Keratinocyte (primary cell): Measurements from ENCODE around the gene TDP1.

Experiments used
- EZH2 ChIP-seq: IDR thresholded peaks from one replicate; pipeline ENCODE4 v1.6.1; 2012; ENCODE audit warnings: inconsistent platforms, mild to moderate bottlenecking, low read length, moderate library complexity
- TF ChIP-seq, protein P1 (sequence below), 3 experiments: IDR thresholded peaks in 1 of 3; conservative IDR thresholded peaks in 1 of 3; optimal IDR thresholded peaks in 1 of 3; 2 replicates in 2 of 3; 3 replicates in 1 of 3; pipeline versions ENCODE3 to v1.5.1; 2011; ENCODE audit warnings: low read length in 3 of 3, mild to moderate bottlenecking in 3 of 3, moderate library complexity in 2 of 3, control low read depth in 1 of 3, inconsistent platforms in 1 of 3; ENCODE audit not compliant: insufficient read depth in 2 of 3; ENCODE audit errors: extremely low read depth in 1 of 3

DNA sequence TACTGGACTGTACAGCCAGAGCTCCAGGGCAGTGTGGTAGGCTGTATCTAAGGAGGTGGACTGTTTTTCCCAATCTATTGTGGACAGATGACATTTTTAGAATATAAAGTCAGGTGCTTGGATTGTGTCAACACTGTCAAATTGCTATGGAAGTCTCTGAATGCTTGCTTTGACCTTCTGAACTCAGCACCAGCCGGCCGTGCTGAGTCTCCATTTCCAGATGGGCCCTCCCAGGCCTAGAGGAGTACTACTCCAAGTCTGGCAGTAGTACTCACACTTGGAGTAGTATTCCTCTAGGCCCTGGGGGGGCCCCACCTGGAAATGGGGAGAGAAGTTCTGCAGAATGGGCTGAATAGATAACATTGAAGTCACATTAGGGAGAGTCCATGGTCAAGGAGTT is 89.9 kb downstream of the TDP1 start:
- TF ChIP-seq, protein P1, sequence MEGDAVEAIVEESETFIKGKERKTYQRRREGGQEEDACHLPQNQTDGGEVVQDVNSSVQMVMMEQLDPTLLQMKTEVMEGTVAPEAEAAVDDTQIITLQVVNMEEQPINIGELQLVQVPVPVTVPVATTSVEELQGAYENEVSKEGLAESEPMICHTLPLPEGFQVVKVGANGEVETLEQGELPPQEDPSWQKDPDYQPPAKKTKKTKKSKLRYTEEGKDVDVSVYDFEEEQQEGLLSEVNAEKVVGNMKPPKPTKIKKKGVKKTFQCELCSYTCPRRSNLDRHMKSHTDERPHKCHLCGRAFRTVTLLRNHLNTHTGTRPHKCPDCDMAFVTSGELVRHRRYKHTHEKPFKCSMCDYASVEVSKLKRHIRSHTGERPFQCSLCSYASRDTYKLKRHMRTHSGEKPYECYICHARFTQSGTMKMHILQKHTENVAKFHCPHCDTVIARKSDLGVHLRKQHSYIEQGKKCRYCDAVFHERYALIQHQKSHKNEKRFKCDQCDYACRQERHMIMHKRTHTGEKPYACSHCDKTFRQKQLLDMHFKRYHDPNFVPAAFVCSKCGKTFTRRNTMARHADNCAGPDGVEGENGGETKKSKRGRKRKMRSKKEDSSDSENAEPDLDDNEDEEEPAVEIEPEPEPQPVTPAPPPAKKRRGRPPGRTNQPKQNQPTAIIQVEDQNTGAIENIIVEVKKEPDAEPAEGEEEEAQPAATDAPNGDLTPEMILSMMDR (optimal IDR thresholded peaks at IDR 0.05 in 1 of 3, IDR thresholded peaks at IDR 0.05 in 1 of 3, conservative IDR thresholded peaks at IDR 0.05 in 1 of 3; ENCODE audit: extremely low read depth in 1 of 3, insufficient read depth in 2 of 3, low read length in 3 of 3) = no peak
- no peak for TF ChIP-seq EZH2
